PC-3 (cell line): Measurements from ENCODE around the gene PIM3. TPM values are rescaled to one million over a fixed set of nuclear protein-coding genes. Genes with fewer than 3 reads are reported as not detected.

Experiments
- ATAC-seq: fragments of 200-7000 bp; cut with Tn5 transposase; 2 replicates; pipeline ENCODE4 v1.9.1; 2020; ENCODE audit warnings: mild to moderate bottlenecking, moderate library complexity
- BruUV-seq: library from RNA; stranded (reverse); fragments of 400-500 nt; replicated peaks from 2 replicates; lab custom pipeline; 2021; lab: Mats Ljungman, UMichigan
- CTCF ChIA-PET: fragments of 300-600 bp; sonication (Branson Sonifier 250); formaldehyde crosslinking; loops from one replicate; lab custom pipeline; 2022; ENCODE audit warnings: antibody characterized with exemption; lab: Charles Lee
- POLR2A ChIA-PET: fragments of 300-600 bp; sonication (Branson Sonifier 250); formaldehyde crosslinking; loops from one replicate; lab custom pipeline; 2022; ENCODE audit warnings: antibody characterized with exemption; ENCODE audit not compliant: unreplicated experiment; lab: Charles Lee
- DNase-seq: peaks from one replicate; pipeline ENCODE4 v3.0.0-alpha.2; 2015
- H2AFZ ChIP-seq: fragments of 300-600 bp; sonication (generic); 2 replicates; pipeline ENCODE4 v1.6.0; 2016; ENCODE audit warnings: antibody characterized with exemption, low read length
- H3F3A ChIP-seq: fragments of 300-600 bp; sonication (generic); one replicate; pipeline ENCODE4 v1.6.0; 2017; ENCODE audit warnings: antibody characterized with exemption, low read length, control low read depth, mild to moderate bottlenecking; ENCODE audit not compliant: unreplicated experiment
- H3K27ac ChIP-seq: fragments of 300-600 bp; sonication (generic); 2 replicates; pipeline ENCODE4 v1.5.1; 2016; ENCODE audit warnings: mild to moderate bottlenecking, low read length
- H3K27me3 ChIP-seq: fragments of 300-600 bp; sonication (generic); 2 replicates; pipeline ENCODE4 v1.6.1; 2016; ENCODE audit warnings: low read length, mixed read lengths
- H3K36me3 ChIP-seq: fragments of 300-600 bp; sonication (generic); 2 replicates; pipeline ENCODE4 v1.6.1; 2016; ENCODE audit warnings: low read depth, mixed run types, low read length, mixed read lengths
- H3K4me1 ChIP-seq: fragments of 300-600 bp; sonication (generic); 2 replicates; pipeline ENCODE4 v1.5.1; 2016; ENCODE audit warnings: low read length; ENCODE audit not compliant: insufficient read depth
- H3K4me2 ChIP-seq: fragments of 300-600 bp; sonication (generic); 2 replicates; pipeline ENCODE4 v1.6.0; 2016; ENCODE audit warnings: low read length
- H3K4me3 ChIP-seq: fragments of 300-600 bp; sonication (generic); 2 replicates; pipeline ENCODE4 v1.5.1; 2016; ENCODE audit warnings: mild to moderate bottlenecking, low read length, mixed read lengths
- H3K79me2 ChIP-seq: fragments of 300-600 bp; sonication (generic); 2 replicates; pipeline ENCODE4 v1.6.1; 2017; ENCODE audit warnings: low read length, mixed read lengths
- H3K9ac ChIP-seq: fragments of 300-600 bp; sonication (generic); 2 replicates; pipeline ENCODE4 v1.6.0; 2016; ENCODE audit warnings: mild to moderate bottlenecking, low read length
- H3K9me2 ChIP-seq: fragments of 300-600 bp; sonication (generic); replicated peaks from 2 replicates; pipeline ENCODE4 v1.6.1; 2016; ENCODE audit warnings: mixed run types, low read length, mixed read lengths
- H3K9me3 ChIP-seq: fragments of 300-600 bp; sonication (generic); 2 replicates; pipeline ENCODE4 v1.6.1; 2016; ENCODE audit warnings: low read length, mixed read lengths
- H4K20me1 ChIP-seq: fragments of 300-600 bp; sonication (generic); 2 replicates; pipeline ENCODE4 v1.6.1; 2016; ENCODE audit warnings: low read length, mixed read lengths
- EZH2 ChIP-seq: fragments of 300-600 bp; sonication (generic); IDR thresholded peaks from one replicate; pipeline ENCODE4 v1.6.1; 2017; ENCODE audit warnings: antibody characterized with exemption, mild to moderate bottlenecking, low read length; ENCODE audit not compliant: unreplicated experiment
- EZH2phosphoT487 ChIP-seq: fragments of 300-600 bp; sonication (generic); IDR thresholded peaks from 2 replicates; pipeline ENCODE4 v1.6.1; 2018; ENCODE audit warnings: mild to moderate bottlenecking, antibody characterized with exemption, low read length, borderline replicate concordance
- intact Hi-C: fragments of 100-400 bp; cut with micrococcal nuclease; formaldehyde crosslinking; loops from 2 replicates; pipeline ENCODE4 v1.9.0; 2023
- total RNA-seq: library from RNA; depleted of rRNA; stranded (reverse); fragments of >200 nt; gene quantifications from 2 replicates; pipeline ENCODE4 v1.2.3, GENCODE V29; 2014
- TF ChIP-seq, protein P1 (sequence below): fragments of 300-600 bp; sonication (generic); conservative IDR thresholded peaks from 2 replicates; pipeline ENCODE4 v1.5.1; 2017; ENCODE audit warnings: antibody characterized with exemption, low read depth, mild to moderate bottlenecking, low read length

PIM3 gene
- total RNA-seq, 1 experiment from 2014 or later: 61.7 TPM

DNA sequence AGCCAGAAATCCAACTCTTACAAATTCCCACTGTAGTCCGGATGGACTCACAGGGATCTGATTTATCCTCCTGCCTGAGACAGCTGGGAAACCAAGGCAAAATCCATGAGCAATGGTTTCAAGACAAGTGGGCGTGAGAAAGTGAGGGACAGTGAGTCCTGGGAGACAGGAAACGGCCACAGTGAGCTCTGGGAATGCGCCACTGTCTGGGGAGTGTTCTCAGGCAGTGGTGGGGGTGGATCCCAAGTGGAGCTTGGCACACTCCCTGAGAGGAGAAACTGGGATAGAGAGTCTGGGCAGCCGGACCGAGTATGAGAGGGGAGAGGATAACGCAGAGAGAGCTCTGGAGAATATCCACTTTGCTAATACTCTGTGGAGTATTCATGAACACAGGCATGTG lies 42.2 kb downstream of the PIM3 start:
- intact Hi-C loops: no loop called here
- H3K27ac ChIP-seq: no peak overlapping the region
- no peaks in the 10 kb centered on the region for H3K9me3 ChIP-seq
- no peak for TF ChIP-seq EZH2
- TF ChIP-seq, protein P1, sequence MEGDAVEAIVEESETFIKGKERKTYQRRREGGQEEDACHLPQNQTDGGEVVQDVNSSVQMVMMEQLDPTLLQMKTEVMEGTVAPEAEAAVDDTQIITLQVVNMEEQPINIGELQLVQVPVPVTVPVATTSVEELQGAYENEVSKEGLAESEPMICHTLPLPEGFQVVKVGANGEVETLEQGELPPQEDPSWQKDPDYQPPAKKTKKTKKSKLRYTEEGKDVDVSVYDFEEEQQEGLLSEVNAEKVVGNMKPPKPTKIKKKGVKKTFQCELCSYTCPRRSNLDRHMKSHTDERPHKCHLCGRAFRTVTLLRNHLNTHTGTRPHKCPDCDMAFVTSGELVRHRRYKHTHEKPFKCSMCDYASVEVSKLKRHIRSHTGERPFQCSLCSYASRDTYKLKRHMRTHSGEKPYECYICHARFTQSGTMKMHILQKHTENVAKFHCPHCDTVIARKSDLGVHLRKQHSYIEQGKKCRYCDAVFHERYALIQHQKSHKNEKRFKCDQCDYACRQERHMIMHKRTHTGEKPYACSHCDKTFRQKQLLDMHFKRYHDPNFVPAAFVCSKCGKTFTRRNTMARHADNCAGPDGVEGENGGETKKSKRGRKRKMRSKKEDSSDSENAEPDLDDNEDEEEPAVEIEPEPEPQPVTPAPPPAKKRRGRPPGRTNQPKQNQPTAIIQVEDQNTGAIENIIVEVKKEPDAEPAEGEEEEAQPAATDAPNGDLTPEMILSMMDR: no peak
- no peak for TF ChIP-seq EZH2phosphoT487
- H3K4me3 ChIP-seq: no peak overlapping the region
- H3K9ac ChIP-seq: no peak overlapping the region
- no peaks in the 10 kb centered on the region for H3K9me2 ChIP-seq
- peaks cover 9% of the 10 kb centered on the region for H3K4me1 ChIP-seq
- no peaks in the 10 kb centered on the region for H3K79me2 ChIP-seq
- DNase-seq (no peak), ATAC-seq (no peak)
- no peak overlapping the region for H2AFZ ChIP-seq
- BruUV-seq: no TSS peak
- H4K20me1 ChIP-seq: no peaks in the 10 kb centered on the region
- no peaks in the 10 kb centered on the region for H3K36me3 ChIP-seq
- H3F3A ChIP-seq: no peaks in the 10 kb centered on the region
- H3K4me2 ChIP-seq: no peak overlapping the region
- ChIA-PET CTCF (no interaction called here), POLR2A (no interaction called here)
- no peaks in the 10 kb centered on the region for H3K27me3 ChIP-seq

DNA sequence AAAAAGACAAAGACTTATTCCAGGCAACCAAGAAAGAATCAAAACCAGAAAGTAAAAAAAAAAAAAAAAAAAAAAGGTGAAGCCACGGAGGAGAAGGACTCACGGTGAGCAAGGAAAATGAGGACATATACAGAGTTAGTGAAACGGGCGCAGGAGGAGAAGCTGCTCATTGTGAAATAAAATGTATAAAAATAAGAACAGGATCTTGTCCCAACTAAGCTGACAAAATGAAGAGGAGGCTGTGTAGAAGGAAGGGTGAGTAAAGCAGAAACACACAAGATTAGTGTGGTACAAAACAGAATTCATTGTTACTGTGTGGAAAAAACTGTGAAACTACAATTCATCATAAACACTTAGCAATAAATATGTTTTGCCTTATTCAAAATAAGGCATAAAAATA lies 44.3 kb downstream of the PIM3 start:
- ATAC-seq (no peak), DNase-seq (no peak)
- H3K9ac ChIP-seq: no peak overlapping the region
- intact Hi-C loops: no loop called here
- POLR2A ChIA-PET: no interaction called here
- BruUV-seq: no TSS peak
- no peak overlapping the region for H3K4me2 ChIP-seq
- no peak overlapping the region for H3K27ac ChIP-seq
- CTCF ChIA-PET: no interaction called here
- no peak overlapping the region for H2AFZ ChIP-seq
- H3F3A ChIP-seq: no peaks in the 10 kb centered on the region
- H3K79me2 ChIP-seq: no peaks in the 10 kb centered on the region
- TF ChIP-seq, protein P1: no peak
- TF ChIP-seq EZH2 (no peak), EZH2phosphoT487 (no peak)
- H3K36me3 ChIP-seq: no peaks in the 10 kb centered on the region
- H3K9me2 ChIP-seq: no peaks in the 10 kb centered on the region
- H3K4me3 ChIP-seq: no peak overlapping the region
- H3K27me3 ChIP-seq: no peaks in the 10 kb centered on the region
- no peaks in the 10 kb centered on the region for H4K20me1 ChIP-seq
- peaks cover 19% of the 10 kb centered on the region for H3K4me1 ChIP-seq
- H3K9me3 ChIP-seq: no peaks in the 10 kb centered on the region

DNA sequence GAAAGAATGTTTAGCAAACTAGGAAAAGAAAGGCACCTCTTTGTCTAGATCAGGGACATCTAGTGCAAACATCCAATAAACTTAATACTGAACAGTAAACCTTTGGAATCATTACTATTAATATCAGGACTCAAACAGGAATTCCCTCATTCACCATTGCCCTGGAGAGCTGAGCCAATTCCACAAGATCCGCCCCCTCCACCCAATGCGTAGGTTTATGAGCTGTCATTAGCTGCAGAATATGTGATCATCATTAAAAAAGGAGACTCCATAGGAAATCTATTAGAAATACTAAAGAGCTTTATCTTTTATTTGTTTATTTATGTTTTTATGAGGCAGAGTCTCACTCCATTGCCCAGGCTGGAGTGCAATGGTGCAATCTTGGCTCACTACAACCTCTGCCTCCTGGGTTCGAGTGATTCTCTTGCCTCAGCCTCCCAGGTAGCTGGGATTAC lies 46.5 kb downstream of the PIM3 start:
- ChIA-PET POLR2A (interaction anchor here (0.7 kb wide), 1 partner anchor 19 kb away, joined by 4 read pairs; no protein-coding TSS in a partner anchor), CTCF (no interaction called here)
- no peak overlapping the region for H3K9ac ChIP-seq
- H3K27ac ChIP-seq: peak overlapping the region; percentile 66
- peak; percentile 65 for ATAC-seq
- H3F3A ChIP-seq: no peaks in the 10 kb centered on the region
- H2AFZ ChIP-seq: no peak overlapping the region
- no peaks in the 10 kb centered on the region for H3K36me3 ChIP-seq
- H3K4me3 ChIP-seq: no peak overlapping the region
- no peak overlapping the region for H3K4me2 ChIP-seq
- H3K79me2 ChIP-seq: no peaks in the 10 kb centered on the region
- H3K4me1 ChIP-seq: peaks cover 19% of the 10 kb centered on the region
- BruUV-seq: no TSS peak
- DNase-seq: peak; percentile 54
- intact Hi-C loops: no loop called here
- H4K20me1 ChIP-seq: no peaks in the 10 kb centered on the region
- no peak for TF ChIP-seq EZH2phosphoT487
- TF ChIP-seq EZH2: no peak
- TF ChIP-seq, protein P1: no peak
- H3K9me2 ChIP-seq: no peaks in the 10 kb centered on the region
- H3K27me3 ChIP-seq: no peaks in the 10 kb centered on the region
- H3K9me3 ChIP-seq: no peaks in the 10 kb centered on the region
